HG02623 (cell line): ENCODE measurements around the gene OGFOD2.
"Not testable (repeated sequence)": the region's sequence is repeated elsewhere in the genome, so short reads cannot be mapped to it uniquely, and the experiment has no call there.

ENCODE experiments used
- ATAC-seq: cut with Tn5 transposase; IDR thresholded peaks from one replicate; pipeline ENCODE4 v1.9.1; 2021; ENCODE audit warnings: moderate library complexity; ENCODE audit not compliant: unreplicated experiment

OGFOD2 gene

GRCh38 chr12:123001464-123001863 lies 26.4 kb downstream of the OGFOD2 start:
- ATAC-seq = no peak

- no peak for ATAC-seq
These were observed 28.2 kb downstream of the OGFOD2 start for GRCh38 chr12:123003257-123003656.

- ATAC-seq = no peak
These were observed 29.2 kb downstream of the OGFOD2 start for GRCh38 chr12:123004287-123004686.

GRCh38 chr12:123005081-123005626 lies 30.1 kb downstream of the OGFOD2 start:
- ATAC-seq = no peak

- no peak for ATAC-seq
These were observed 31.9 kb downstream of the OGFOD2 start for GRCh38 chr12:123006977-123007376.

- ATAC-seq = no peak
These were observed 35.1 kb downstream of the OGFOD2 start for GRCh38 chr12:123010110-123010509.

GRCh38 chr12:123010681-123011080 lies 35.6 kb downstream of the OGFOD2 start:
- ATAC-seq = no peak

- ATAC-seq = no peak
These were observed 36.7 kb downstream of the OGFOD2 start for GRCh38 chr12:123011701-123012100.

- no peak for ATAC-seq
These were observed 38.4 kb downstream of the OGFOD2 start for GRCh38 chr12:123013185-123014095.

GRCh38 chr12:123014473-123014872 lies 39.4 kb downstream of the OGFOD2 start:
- not testable (repeated sequence) for ATAC-seq

GRCh38 chr12:123017753-123018152 lies 42.7 kb downstream of the OGFOD2 start:
- ATAC-seq = no peak

GRCh38 chr12:123019841-123020138 lies 44.7 kb downstream of the OGFOD2 start:
- no peak for ATAC-seq

GRCh38 chr12:123021688-123022604 lies 46.9 kb downstream of the OGFOD2 start:
- no peak for ATAC-seq

GRCh38 chr12:123022846-123023245 lies 47.8 kb downstream of the OGFOD2 start:
- no peak for ATAC-seq

- no peak for ATAC-seq
These were observed 49.9 kb downstream of the OGFOD2 start for GRCh38 chr12:123024819-123025391.

- ATAC-seq = no peak
These were observed 51.2 kb downstream of the OGFOD2 start for GRCh38 chr12:123026094-123026853.

GRCh38 chr12:123027726-123028445 lies 52.8 kb downstream of the OGFOD2 start:
- ATAC-seq = no peak

- ATAC-seq = no peak
These were observed 53.4 kb downstream of the OGFOD2 start for GRCh38 chr12:123028475-123028874.

- no peak for ATAC-seq
These were observed 54.5 kb downstream of the OGFOD2 start for GRCh38 chr12:123029550-123029949.
